Stomach (tissue), 9 donors: ENCODE results near the gene NTRK2. TPM values are rescaled to one million over a fixed set of nuclear protein-coding genes. Genes with fewer than 3 reads are reported as not detected.

Source experiments
- DNase-seq, 2 donors: peaks; one replicate each; pipeline versions ENCODE4 v3.0.0 to v3.0.0-alpha.2; 2013 to 2019
- H3K27ac ChIP-seq, 5 donors: fragments of 200-600 bp in 4 of 5; sonication (generic) in 4 of 5; one replicate each; pipeline ENCODE4 v1.5.1; 2013 to 2019; ENCODE audit warnings: mild to moderate bottlenecking in 1 of 5, moderate library complexity in 1 of 5
- H3K27me3 ChIP-seq, 3 donors: fragments of 200-600 bp; sonication (generic); one replicate each; pipeline ENCODE4 v1.5.1; 2017 to 2019; ENCODE audit warnings: mixed run types in 1 of 3
- H3K36me3 ChIP-seq, 4 donors: fragments of 200-600 bp; sonication (generic); 1 replicate in 3 of 4; 2 replicates in 1 of 4; pipeline ENCODE4 v1.5.1; 2016 to 2019
- H3K4me1 ChIP-seq, 4 donors: fragments of 200-600 bp; sonication (generic); one replicate each; pipeline ENCODE4 v1.5.1; 2016 to 2019
- H3K4me3 ChIP-seq, 4 donors: fragments of 200-600 bp; sonication (generic) in 3 of 4; one replicate each; pipeline ENCODE4 v1.5.1; 2016 to 2019; ENCODE audit warnings: mild to moderate bottlenecking in 1 of 4
- H3K9me3 ChIP-seq, 4 donors: fragments of 200-600 bp; sonication (generic); one replicate each; pipeline ENCODE4 v1.5.1; 2016 to 2019
- CTCF ChIP-seq, 7 experiments: fragments of 450-650 bp in 4 of 7; fragments of 200-600 bp in 3 of 7; sonication (generic) in 3 of 7; IDR thresholded peaks; one replicate each; pipeline ENCODE4 v1.5.1; 2016 to 2019; ENCODE audit warnings: antibody characterized with exemption in 7 of 7, control low read depth in 2 of 7, mild to moderate bottlenecking in 1 of 7
- EP300 ChIP-seq: sonication (generic); formaldehyde crosslinking; IDR thresholded peaks from one replicate; pipeline ENCODE4 v1.6.1; 2017; ENCODE audit warnings: antibody characterized with exemption
- POLR2A ChIP-seq, 4 donors: fragments of 450-650 bp; IDR thresholded peaks; one replicate each; pipeline ENCODE4 v1.6.1; 2016; ENCODE audit warnings: antibody characterized with exemption in 4 of 4, control low read depth in 2 of 4, mild to moderate bottlenecking in 1 of 4, moderate library complexity in 1 of 4
- POLR2AphosphoS5 ChIP-seq, 3 donors: sonication (generic); formaldehyde crosslinking; IDR thresholded peaks; one replicate each; pipeline ENCODE4 v1.6.1; 2016; ENCODE audit warnings: antibody characterized with exemption in 3 of 3
- WGBS, 5 donors: extraction: QIAGEN DNeasy Blood & Tissue Kit in 3 of 5; methylation state at CpG; one replicate each; pipeline versions ENCODE4 v1.1.5 to v1.1.7; 2013 to 2018; 5-methylcytosine and 5-hydroxymethylcytosine counted together
- intact Hi-C: fragments of 100-400 bp; cut with DNase I; formaldehyde crosslinking; loops from one replicate; pipeline ENCODE4 v1.15.1; 2023; ENCODE audit warnings: low total_unique reads
- polyA plus RNA-seq, 3 donors: library from polyadenylated mRNA; stranded (reverse); fragments of 200-250 nt; gene quantifications; one replicate each; pipeline ENCODE4 v1.2.3, GENCODE V29; 2013
- total RNA-seq, 5 donors: library from RNA; depleted of rRNA; stranded (reverse); fragments of >200 nt; gene quantifications; one replicate each; pipeline versions ENCODE4 v1.1.0 to v1.2.3, GENCODE V29; 2014 to 2016
- donor health status: healthy with polysubstance abuse.
- donor health status: Bipolar disorder and iron deficiency.
- donor health status: healthy.

Gene NTRK2
- total and polyA plus RNA-seq, 8 donors, result 0.06 to 8.8 (median 2.6) TPM

- Histone ChIP-seq H3K36me3 (no peaks in the 10 kb centered on the region), H3K27me3 (no peaks in the 10 kb centered on the region), H3K4me1 (no peaks in the 10 kb centered on the region), H3K27ac (no peak overlapping the region), H3K4me3 (no peak overlapping the region), H3K9me3 (no peaks in the 10 kb centered on the region)
- no peak for DNase-seq
- TF ChIP-seq EP300, result no peak
- TF ChIP-seq POLR2AphosphoS5 (IDR thresholded peaks at IDR 0.05), result no peak
- TF ChIP-seq CTCF (IDR thresholded peaks at IDR 0.05), result no peak
- TF ChIP-seq POLR2A (IDR thresholded peaks at IDR 0.05), result no peak
- 50 to 63% (median 55%) methylated on average over 7 of the region's 7 CpGs for WGBS, 5 donors
- intact Hi-C loops, result no loop called here
Measured at GRCh38 chr9:84917366-84918070, 248.0 kb downstream of the NTRK2 start.

GRCh38 chr9:84919440-84919839, 249.9 kb downstream of the NTRK2 start:
- Histone ChIP-seq H3K4me1 (no peaks in the 10 kb centered on the region), H3K36me3 (no peaks in the 10 kb centered on the region), H3K27me3 (no peaks in the 10 kb centered on the region), H3K27ac (no peak overlapping the region), H3K4me3 (no peak overlapping the region), H3K9me3 (no peaks in the 10 kb centered on the region)
- no peak for DNase-seq
- 87 to 96% (median 95%) methylated on average over 3 of the region's 3 CpGs for WGBS, 5 donors
- TF ChIP-seq CTCF (IDR thresholded peaks at IDR 0.05) (no peak), POLR2A (IDR thresholded peaks at IDR 0.05) (no peak), EP300 (no peak), POLR2AphosphoS5 (IDR thresholded peaks at IDR 0.05) (no peak)
- intact Hi-C loops, result no loop called here

- Histone ChIP-seq H3K4me3 (no peak overlapping the region), H3K27ac (no peak overlapping the region), H3K9me3 (no peaks in the 10 kb centered on the region), H3K27me3 (no peaks in the 10 kb centered on the region), H3K4me1 (no peaks in the 10 kb centered on the region), H3K36me3 (no peaks in the 10 kb centered on the region)
- intact Hi-C loops, result no loop called here
- no peak for DNase-seq
- TF ChIP-seq POLR2AphosphoS5 (IDR thresholded peaks at IDR 0.05) (no peak), POLR2A (IDR thresholded peaks at IDR 0.05) (no peak), CTCF (IDR thresholded peaks at IDR 0.05) (no peak), EP300 (no peak)
Measured at GRCh38 chr9:84921175-84921574, 251.6 kb downstream of the NTRK2 start.

- DNase-seq, result no peak
- intact Hi-C loops, result no loop called here
- H3K9me3 ChIP-seq, result no peaks in the 10 kb centered on the region
- no peaks in the 10 kb centered on the region for H3K27me3 ChIP-seq
- H3K4me1 ChIP-seq, result no peaks in the 10 kb centered on the region
- no peak for TF ChIP-seq POLR2A (IDR thresholded peaks at IDR 0.05)
- TF ChIP-seq EP300, result no peak
- TF ChIP-seq CTCF (IDR thresholded peaks at IDR 0.05), result no peak
- TF ChIP-seq POLR2AphosphoS5 (IDR thresholded peaks at IDR 0.05), result no peak
- no peak overlapping the region for H3K27ac ChIP-seq
- WGBS, 5 donors, result 78 to 86% (median 82%) methylated on average over 8 of the region's 8 CpGs
- no peak overlapping the region for H3K4me3 ChIP-seq
- H3K36me3 ChIP-seq, result no peaks in the 10 kb centered on the region
Measured at GRCh38 chr9:84922051-84922450, 252.5 kb downstream of the NTRK2 start.
